Vagina (tissue), 2 donors: ENCODE results near the gene GRIN2C.

Experiments used
- POLR2A ChIP-seq, 2 donors: fragments of 450-650 bp; IDR thresholded peaks; one replicate each; pipeline ENCODE4 v1.6.1; 2017; ENCODE audit warnings: antibody characterized with exemption in 2 of 2, mild to moderate bottlenecking in 2 of 2, moderate library complexity in 2 of 2
- POLR2AphosphoS5 ChIP-seq, 2 donors: sonication (generic); formaldehyde crosslinking; IDR thresholded peaks; one replicate each; pipeline ENCODE4 v1.9.0; 2017; ENCODE audit warnings: antibody characterized with exemption in 2 of 2, mild to moderate bottlenecking in 2 of 2, low read depth in 1 of 2; ENCODE audit not compliant: insufficient read depth in 1 of 2
- TF ChIP-seq, protein P1 (sequence below), 3 experiments: fragments of 450-650 bp in 2 of 3; fragments of 200-600 bp in 1 of 3; sonication (generic) in 1 of 3; IDR thresholded peaks; one replicate each; pipeline ENCODE4 v1.5.1; 2017 to 2019; ENCODE audit warnings: antibody characterized with exemption in 3 of 3, mild to moderate bottlenecking in 2 of 3, moderate library complexity in 2 of 3

DNA sequence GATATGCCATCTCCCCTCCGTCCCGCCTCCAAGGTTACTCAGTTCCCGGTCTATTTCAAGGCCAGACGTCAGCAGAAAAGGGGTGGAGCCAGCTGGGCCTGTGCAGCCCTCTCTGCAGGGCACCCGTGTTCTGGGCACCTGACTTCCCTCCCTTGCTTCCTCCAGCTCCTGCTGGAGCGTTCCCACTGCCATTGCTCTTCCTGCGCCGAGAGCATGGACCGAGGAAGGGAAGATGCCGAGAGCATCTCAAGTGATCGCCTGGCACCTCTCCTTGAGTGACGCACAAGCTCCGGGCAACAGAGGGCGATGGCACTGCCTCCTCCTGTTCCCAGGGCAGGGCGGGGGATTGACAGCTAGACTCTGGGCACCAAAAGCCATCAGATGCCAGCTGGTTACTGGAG lies 54.1 kb downstream of the GRIN2C start:
- TF ChIP-seq, protein P1, sequence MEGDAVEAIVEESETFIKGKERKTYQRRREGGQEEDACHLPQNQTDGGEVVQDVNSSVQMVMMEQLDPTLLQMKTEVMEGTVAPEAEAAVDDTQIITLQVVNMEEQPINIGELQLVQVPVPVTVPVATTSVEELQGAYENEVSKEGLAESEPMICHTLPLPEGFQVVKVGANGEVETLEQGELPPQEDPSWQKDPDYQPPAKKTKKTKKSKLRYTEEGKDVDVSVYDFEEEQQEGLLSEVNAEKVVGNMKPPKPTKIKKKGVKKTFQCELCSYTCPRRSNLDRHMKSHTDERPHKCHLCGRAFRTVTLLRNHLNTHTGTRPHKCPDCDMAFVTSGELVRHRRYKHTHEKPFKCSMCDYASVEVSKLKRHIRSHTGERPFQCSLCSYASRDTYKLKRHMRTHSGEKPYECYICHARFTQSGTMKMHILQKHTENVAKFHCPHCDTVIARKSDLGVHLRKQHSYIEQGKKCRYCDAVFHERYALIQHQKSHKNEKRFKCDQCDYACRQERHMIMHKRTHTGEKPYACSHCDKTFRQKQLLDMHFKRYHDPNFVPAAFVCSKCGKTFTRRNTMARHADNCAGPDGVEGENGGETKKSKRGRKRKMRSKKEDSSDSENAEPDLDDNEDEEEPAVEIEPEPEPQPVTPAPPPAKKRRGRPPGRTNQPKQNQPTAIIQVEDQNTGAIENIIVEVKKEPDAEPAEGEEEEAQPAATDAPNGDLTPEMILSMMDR (IDR thresholded peaks at IDR 0.05) = no peak
- TF ChIP-seq POLR2A (IDR thresholded peaks at IDR 0.05) (no peak), POLR2AphosphoS5 (IDR thresholded peaks at IDR 0.05; ENCODE audit: insufficient read depth in 1 of 2, low read depth in 1 of 2) (no peak)
